Measurements from ENCODE around the gene KIAA1671. TPM values are rescaled to one million over a fixed set of nuclear protein-coding genes. Genes with fewer than 3 reads are reported as not detected.
A peak's percentile ranks its signal among the peaks of the same experiment; 100 is the strongest.
"Not testable (repeated sequence)": the region's sequence is repeated elsewhere in the genome, so short reads cannot be mapped to it uniquely, and the experiment has no call there.

Gene KIAA1671
- total RNA-seq, 1 donor from 2014 or later: 30.0 TPM

DNA sequence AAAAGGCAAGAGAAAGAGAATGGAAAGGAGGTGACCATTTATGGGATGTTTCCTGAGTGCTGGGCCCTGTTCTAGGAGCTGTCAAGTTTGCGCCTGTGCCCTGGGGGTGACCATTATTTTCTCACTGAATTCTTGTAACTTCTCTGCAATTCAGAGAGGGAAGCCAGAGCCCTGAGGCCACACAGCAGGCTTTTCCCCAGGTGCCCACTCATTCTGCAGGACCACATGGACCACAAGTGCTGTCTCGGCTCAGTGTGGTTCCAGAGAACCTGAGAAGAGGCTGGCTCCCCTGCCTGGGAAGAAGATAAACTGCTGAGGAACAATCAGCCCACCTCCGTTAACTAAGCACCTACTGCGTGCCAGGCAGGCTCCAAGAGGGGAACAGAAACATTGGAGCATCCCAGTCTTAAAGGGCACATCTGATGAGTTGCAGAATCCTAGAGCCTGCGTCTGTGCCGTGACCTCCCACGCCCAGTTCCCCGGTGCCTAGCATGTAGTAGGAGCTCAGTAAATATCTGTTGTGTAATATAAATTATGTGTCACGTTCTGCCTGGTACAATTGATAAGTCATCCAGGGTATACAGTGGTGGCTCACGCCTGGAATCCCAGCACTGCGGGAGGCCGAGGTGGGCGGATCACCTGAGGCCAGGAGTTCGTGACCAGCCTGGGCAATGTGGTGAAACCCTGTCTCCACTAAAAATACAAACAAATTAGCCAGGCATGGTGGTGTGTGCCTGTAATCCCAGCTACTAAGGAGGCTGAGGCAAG lies 215.5 kb downstream of the KIAA1671 start:
- DNase-seq (ENCODE audit: low read depth, low spot score): no peak

DNA sequence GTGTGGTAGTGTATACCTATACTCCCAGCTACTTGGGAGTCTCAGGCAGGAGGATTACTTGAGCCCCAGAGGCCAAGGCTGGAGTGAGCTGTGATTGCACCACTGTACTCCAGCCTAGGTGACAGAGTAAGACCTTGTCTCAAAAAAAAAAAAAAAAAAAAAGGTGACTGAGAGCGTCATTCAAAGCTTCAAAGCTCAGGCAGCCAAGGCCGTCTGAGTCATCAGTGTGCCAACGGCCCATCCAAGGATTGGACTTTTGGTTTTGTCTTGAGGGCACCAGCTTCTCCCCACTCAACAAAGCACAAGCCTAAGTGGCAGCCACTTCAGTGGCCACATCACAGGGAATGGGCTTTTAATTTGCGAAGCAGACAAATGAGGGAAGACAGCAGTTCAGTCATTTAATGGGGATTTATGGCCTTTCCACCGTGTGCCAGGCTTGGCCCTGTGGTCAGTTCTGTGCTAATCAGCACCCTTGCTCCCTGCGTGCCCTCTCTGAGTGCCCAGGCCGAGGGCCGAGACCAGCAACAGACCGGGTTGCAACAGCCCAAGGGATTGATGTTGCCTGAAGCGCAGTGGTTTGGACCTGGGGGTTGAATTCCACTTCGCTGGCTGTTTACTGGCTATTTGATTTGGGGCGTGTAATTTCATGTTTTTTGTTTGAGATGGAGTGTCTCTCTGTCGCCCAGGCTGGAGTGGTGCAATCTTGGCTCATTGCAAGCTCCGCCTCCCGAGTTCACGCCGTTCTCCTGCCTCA lies 216.9 kb downstream of the KIAA1671 start:
- DNase-seq (ENCODE audit: low read depth, low spot score): no peak

DNA sequence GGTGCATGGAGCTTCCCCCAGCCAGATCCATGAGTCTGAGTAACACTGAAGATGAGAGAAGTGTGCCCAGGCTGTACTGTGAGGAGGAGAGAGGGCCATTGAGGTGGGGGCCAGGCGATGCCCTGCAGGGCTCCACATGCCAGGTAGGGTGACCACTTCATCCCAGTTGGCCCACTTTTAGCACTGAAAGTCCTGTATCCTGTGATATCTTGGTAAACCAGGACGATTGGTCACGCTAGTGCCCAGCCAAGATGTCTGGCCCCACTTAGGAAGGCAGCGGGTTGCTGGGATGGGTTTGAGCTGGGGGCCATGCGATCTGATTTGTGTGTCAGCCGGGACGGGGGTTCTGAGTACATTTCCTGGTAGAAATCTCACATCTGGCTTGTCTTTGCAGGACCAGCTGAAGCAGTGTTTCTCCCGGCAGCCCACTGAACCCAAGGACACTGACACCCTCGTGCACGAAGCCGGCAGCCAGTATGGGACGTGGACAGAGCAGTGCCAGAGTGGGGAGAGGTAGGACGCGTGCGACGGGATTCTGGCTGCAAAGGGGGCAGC lies 218.0 kb downstream of the KIAA1671 start:
- DNase-seq (ENCODE audit: low read depth, low spot score): no peak

DNA sequence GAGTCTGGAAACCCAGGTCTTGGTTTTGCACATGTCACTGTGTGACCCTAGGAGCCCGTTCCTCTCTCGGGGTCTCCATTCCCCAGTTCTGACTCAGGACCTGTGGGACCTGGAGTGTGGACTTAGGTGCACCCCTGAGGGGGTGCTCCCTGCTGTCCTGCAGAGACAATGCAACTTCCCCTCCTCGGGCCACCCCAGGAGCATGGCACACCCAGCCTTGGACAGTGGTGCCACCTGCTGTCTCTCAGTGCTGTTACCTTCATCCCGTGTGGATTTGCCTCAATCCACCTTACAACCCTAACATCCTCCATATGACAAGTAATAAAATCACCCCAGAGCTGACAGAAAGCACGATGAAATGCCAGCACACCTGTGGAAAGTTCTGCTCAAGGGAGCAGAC lies 219.6 kb downstream of the KIAA1671 start:
- DNase-seq (ENCODE audit: low read depth, low spot score): no peak

DNA sequence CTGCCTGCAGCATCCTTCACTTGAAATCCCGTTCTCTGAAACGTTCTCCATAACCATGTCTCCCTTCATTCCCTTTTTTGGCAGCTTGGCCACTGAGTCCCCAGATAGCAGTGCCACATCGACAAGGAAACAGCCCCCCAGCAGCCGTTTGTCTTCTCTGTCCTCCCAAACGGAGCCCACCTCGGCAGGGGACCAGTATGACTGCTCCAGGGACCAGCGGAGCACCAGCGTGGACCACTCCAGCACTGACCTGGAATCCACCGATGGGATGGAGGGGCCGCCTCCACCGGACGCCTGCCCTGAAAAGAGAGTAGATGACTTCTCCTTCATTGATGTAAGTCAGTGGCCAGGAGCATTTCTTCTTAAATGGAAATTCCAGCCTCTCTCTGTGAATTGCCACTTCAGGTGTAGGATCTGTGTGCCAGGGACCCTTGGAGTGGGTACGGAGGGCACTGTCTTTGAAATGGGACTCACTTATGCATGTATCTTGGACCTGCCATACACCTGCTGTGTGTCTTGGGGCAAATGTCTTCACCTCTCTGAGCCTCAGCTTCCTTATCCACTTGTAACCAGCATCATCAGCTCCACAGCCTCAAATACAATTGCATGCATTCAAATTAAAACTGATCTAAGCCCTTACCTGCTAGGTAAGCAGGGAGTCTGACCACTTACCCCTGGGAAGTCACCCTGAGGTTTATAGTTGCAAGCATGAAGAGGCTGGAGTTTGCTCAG lies 221.8 kb downstream of the KIAA1671 start:
- no peak for DNase-seq (ENCODE audit: low read depth, low spot score)

DNA sequence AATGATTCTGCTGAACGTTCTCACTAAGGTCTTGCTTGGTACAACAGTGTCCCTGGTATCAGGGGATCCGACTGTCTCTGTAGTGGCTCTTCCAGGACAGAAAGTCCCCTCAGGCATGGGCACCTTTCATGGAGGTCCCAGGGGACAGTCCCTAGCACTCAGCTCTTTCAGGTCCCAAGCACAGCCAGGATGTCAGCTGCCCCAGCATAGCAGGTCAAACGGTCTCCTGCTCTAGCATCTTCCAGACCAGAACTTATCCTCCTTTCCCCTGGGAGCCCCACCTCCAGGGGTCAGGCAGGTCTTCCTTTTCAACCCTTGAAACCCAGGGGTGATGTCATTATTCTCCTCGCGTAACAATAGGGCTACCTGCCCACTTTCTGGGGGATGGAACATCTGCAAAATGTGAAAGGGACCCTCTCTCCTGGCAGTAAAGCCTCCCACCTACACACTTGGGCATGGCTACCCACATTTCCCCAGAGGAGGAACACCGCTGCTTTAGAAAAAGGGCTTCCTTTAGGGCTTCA lies 222.4 kb downstream of the KIAA1671 start:
- no peak for DNase-seq (ENCODE audit: low read depth, low spot score)

DNA sequence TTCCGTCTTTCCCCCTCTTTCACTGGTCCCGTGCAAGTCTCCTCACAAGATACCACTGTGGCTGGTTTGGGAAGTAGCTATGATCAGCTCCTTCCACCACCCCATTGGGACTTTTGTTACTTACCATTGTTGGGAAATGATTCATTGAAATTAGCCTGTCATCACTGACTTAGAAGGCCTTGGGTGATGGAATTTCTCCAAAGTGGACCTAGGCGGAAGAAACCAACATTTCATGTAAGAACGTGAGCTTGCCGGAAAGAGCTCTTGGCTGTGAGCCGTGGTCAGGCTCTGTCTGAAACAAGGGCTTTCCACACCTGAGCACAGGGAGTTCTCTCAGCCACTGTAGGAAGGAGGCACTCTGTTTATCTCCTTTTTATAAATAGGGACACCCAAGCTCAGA lies 223.7 kb downstream of the KIAA1671 start:
- peak; percentile 30 for DNase-seq (ENCODE audit: low read depth, low spot score)

DNA sequence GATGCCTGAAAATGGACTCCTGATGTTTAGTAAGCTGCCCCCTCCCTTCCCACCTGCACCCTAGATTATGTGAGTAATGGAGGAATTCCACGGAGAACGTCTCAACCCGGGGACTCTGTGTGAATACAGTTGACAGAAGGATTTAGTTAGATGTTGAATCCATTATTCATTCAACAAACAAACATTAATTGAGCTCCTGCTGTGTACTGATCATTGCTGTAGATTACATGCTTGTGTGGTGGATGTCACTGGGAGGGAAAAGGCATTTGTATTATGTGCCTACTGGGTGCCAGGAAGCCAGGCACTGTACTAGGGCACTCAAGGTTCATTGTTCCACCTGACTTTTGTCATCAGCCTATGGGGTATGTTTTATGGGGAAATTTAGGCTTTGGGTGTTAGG lies 224.3 kb downstream of the KIAA1671 start:
- no peak for DNase-seq (ENCODE audit: low read depth, low spot score)

DNA sequence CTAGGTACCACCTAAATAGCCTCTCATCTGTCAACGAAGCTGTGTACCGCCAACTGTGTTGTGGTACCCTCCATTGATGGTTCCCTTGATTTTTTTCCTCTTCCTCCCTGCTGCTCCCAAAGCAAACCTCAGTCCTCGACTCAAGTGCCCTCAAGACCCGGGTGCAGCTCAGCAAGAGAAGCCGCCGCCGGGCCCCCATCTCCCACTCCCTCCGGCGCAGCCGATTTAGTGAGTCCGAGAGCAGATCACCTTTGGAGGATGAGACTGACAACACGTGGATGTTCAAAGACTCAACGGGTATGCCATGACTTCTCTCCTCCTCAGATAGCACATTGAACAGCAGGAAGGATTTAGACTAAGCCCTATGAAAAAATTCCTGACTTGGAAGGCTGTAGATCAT lies 224.7 kb downstream of the KIAA1671 start:
- DNase-seq (ENCODE audit: low read depth, low spot score): no peak

DNA sequence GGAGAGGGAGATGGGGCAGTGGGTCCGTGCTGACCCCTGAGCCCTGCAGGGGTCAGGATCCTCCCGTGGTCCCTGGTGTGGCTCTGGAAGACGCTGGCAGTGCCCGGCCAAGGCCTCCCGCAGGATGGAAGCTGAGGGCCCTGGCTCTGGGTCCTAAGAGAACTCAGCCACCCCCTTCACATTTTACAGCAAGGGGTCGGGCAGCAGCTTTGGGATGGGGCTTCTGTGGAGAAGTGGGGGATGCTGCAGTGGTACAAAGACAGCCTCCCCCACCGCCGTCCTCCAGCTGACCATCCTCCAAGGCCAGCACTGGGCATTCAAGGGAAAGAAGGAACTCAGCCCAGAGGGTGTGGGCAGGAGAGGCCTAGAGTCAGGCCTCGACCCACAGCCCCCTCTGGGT lies 225.4 kb downstream of the KIAA1671 start:
- no peak for DNase-seq (ENCODE audit: low read depth, low spot score)

DNA sequence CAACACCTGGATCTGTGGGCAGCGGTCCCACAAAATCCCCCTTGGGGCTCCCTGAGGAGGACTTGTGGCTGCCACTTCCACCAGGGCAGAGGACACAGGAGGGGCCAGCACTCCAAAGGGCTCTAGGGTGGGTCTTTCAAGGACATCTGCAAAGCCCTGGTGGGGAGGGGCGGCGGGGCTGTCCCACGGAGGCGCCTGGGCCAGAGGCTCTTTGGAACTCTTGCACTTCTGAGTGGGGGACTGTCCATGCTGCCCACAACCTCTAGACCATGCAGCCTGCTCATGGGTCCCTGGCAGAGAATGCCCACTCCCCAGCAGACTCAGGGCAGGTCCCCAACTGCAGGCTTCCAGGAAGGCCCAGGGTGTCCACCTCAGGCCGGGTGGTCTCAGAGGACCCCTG lies 225.8 kb downstream of the KIAA1671 start:
- not testable (repeated sequence) for DNase-seq (ENCODE audit: low read depth, low spot score)

DNA sequence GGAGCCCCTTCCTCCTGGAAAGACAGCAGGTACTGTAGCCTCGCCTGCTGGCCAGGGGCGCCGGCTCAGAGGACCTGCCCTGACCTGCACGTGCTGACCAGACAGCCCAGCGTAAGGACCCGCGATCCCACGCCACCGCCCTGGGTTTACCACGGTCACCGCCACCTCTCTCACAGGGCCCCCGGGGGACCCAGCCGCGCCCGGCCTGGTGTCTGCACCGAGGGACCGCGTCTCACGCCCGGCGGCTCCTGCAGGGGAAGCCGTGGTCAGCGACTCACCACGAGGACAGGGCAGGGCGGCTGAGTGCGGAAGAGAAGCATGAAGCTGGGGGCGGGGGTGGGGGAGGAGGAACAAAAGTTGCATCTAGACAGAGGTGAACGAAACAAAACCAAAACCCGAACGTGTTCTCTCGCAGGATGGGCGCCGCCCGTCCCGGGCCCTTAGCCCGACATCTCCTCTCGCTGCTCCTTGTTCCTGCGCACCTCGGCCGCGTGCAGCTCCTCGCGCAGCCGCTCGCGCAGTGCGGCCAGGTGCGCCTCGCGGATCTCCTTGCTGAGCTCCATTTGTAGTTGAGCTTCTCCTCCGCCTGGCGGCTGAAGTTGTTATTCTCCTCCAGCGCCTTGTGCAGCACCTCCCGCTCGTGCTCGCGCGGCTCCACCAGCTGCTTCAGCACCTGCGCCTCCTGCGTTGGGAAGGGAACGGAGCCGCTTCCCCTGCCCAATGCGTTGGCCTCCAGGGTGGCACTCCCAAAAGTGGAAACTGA lies 226.5 kb downstream of the KIAA1671 start:
- DNase-seq (ENCODE audit: low read depth, low spot score): not testable (repeated sequence)

DNA sequence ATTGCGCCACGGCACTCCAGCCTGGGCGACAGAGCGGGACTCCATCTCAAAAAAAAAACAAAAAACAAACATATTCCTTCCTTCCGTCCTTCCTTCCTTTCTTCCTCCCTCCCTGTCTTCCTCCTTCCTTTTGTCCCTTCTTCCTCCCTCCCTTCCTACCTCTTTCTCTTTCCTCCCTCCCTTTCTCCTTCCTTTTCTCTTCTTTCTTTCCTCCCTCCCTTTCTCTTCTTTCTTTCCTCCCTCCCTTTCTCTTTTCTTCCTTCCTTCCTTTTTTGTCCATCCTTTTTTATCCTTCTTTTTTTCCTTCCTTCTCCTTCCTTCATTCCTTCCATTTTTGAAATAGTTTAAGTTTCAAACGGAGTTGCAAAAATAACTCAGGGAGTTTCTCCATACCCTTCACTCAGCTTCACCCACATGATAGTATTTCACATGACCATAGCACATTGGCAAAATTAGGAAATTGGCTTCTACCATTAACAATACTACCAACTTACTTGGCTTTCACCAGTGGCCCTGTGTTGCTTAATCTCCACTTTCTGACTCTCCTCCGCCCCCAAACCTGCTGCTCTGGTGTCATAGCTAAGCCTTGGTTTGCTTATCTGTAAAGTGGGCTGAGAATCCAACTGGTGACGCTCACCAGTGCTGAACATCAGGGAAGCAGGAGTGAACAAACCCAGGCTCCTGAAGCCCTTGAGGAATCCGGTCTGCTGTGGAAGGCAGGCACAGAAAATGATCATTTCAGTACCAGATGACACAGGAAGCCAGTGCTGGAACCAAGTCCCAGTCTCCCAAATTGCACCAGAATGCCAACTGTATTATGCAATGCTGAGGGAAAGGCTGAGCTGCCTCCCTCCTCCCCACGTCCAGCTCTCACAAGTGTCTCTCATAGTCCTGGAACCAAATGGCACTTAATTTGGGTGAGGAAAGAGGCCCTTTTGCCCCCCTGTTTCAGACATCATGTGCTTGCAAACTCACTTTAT lies 229.9 kb downstream of the KIAA1671 start:
- DNase-seq (ENCODE audit: low read depth, low spot score): no peak

DNA sequence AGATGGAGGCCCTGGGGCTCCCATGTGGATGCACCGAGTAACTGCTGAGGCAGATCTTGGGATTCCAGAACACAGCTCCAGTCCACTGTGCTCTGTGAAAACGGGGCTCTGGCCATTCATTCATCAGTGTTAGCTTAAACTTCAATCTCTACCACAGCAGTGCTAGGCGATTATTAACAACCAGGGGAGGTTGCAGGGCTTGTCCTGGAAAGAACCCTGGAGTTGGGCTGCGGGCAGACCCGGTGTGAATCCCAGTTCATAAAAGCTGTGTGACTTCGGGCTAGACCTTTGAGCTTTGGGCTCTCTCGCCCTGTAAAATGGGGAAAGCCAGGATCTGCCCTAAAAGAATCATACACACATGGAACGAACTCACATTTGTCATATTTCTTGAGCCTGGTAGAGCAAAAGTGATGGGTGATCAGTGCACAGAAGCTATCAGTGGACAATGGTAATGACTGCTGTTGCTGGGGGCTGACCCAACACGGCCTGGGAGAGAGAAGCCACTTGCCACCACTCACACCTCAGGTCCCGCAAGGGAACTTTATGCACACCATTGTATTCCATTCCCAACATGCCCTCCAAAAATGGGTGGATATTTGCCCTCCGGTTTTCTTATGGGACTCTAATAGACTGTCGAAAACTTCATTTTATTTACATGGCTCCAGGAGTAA lies 231.6 kb downstream of the KIAA1671 start:
- DNase-seq (ENCODE audit: low read depth, low spot score): no peak

DNA sequence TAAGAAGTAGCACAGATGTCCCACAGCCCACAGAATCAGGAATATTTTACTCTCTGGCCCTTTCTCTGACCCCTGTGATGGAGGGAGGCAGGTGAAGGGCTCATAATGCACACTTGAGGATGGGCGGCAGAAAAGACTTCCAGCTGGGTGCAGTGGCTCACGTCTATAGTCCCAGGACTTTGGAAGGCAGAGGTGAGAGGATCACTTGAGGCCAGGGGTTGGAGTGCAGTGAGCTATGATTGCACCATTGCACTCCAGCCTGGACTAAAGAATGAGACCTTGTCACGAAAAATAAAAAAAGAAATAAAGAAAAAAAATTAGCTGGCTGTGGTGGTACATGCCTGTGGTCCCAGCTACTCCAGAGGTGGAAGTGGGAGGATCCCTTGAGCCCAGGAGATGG lies 233.6 kb downstream of the KIAA1671 start:
- no peak for DNase-seq (ENCODE audit: low read depth, low spot score)

DNA sequence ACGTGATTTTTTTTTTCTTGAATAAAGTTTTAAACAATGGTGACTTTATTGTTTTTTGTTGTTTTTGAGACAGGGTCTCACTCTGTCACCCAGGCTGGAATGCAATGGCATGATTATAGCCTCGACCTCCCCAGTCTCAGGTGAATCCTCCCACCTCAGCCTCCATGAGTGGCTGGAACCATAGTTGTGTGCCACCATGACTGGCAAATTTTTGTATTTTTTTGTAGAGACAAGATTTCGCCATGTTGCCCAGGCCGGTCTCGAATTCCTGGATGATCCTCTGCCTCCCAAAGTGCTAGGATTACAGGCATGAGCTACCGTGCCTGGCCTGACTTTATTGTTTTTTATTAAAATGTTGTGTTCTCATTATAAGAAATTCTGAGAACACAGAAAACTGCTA lies 235.0 kb downstream of the KIAA1671 start:
- DNase-seq (ENCODE audit: low read depth, low spot score): no peak

DNA sequence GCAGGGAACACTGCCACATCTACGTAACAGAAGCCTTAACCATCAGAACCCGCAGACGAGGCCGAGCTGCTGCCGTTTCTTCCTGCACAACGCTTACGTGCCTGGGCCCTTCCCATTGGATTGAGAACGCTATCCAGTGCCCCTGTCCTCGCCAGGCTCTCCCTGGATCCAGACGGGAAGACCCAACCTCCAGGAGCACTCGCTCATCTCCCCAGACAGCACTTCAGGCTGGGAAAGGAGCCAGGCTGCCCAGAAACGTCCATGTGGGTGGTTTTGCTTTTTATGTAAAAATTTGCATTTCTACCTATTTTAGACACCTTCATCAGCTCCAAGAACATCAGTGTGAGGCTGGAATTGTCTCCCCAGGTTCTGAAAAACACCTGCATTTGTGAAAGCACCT lies 239.9 kb downstream of the KIAA1671 start:
- DNase-seq (ENCODE audit: low read depth, low spot score): no peak

DNA sequence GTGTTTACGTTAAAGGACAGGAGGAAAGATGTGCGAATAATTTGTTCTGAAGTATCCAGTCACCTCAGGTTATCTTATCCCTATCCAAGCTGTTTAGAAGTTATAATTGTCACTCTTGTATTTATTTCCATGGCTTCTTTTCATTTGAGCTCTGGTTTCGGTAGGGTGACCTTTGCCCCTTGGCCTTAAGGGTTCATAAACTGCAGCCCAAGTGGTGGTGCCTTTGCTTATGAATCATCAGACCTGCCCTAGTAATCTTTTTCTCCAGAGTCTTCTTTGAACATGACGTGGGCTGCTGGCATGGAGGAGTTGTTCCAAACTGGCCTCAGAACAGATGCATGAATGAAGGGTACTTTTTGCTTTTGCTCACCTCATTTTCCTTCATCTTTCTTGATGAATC lies 240.6 kb downstream of the KIAA1671 start:
- no peak for DNase-seq (ENCODE audit: low read depth, low spot score)

DNA sequence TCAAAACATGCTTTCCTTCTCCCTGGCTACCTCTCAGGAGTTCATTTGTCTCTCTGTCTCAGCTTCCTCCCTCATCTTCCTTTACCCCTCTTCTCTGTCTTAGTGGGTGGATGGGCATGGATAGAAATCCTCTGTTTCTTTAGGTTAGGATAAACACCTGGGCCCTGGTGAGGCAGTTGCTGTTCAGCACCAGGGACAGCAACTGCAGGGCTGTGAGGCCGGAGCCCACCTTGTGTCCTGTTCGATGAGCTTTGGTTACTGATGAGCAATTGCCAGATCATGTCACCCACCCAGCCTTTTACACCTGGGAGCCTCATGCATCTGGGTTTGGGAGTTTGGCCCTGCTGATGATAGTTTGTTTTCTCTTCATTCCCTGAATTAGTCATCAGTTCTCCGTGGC lies 241.0 kb downstream of the KIAA1671 start:
- no peak for DNase-seq (ENCODE audit: low read depth, low spot score)
